TTC549 (cell line): ENCODE measurements around the gene PTPN22.

Source experiments
- FAIRE-seq: peaks from 2 replicates; lab custom pipeline; 2012; peaks lifted over from hg19 to GRCh38; lab: Jason Lieb, UNC

PTPN22 gene

DNA sequence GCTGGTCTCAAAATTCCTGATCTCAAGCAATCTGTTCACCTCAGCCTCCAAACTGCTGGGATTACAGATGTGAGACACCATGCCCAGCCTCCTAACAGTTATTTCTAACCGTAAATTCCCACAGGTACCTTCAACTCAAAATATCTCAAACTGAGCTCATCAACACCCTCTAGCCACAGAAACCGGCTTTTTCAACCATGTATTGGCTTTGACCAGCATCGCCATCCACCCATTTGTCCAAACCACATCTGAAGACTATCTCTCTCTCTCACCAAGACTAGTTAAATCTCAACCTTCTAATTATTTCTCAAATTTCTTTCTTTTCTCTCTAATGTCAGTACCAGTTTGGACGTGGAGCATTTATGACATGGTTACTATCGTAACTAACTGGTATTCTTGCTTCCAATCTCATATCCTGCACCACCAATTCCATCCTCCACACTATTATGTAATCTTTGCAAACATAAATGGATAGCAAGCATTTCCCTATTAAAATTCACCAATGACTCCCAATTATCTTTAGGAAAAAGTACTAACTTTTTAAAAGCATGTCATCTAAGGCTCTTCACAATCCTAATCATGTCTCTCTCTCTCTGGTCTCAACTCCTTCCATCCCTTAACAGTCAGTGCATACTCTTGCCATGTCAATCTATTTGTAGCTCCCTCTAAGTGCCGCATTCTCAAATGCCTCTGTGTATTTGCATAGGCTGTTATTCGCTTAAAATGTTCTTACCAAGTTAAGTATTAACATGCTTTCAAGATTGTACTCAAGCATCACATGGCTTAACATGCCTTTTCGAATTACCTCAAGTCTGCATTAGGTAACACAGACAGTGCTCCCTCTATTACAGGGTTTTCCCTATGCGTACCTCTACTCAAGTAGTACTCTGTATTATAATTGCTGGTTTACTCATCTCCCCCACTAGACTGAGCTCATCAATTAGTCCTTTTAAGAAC lies 77.4 kb downstream of the PTPN22 start:
- FAIRE-seq = no peak

- FAIRE-seq = no peak
These were observed 78.5 kb downstream of the PTPN22 start for GRCh38 chr1:113792986-113793385.

- FAIRE-seq = no peak
These were observed 79.0 kb downstream of the PTPN22 start for GRCh38 chr1:113792471-113792870.

GRCh38 chr1:113788802-113789201 lies 82.7 kb downstream of the PTPN22 start:
- no peak for FAIRE-seq

DNA sequence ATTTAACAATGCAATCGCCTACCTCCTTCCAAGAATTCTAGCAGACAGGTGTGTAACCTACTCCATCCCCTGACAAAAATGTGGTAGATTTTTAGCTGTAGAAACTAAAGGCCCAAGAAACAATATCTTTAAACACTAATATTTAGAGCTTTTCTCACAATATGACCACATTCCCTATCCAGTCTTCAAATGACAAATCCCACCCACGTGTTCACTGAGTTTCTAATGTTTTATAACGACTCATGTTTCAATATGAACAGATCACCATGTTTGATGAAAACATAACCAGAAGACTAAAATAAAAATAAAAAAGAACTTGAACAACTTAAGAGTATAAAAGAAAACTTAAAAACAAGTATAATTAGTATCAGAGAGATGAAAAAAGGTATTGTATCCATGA lies 83.8 kb downstream of the PTPN22 start:
- no peak for FAIRE-seq

- no peak for FAIRE-seq
These were observed 85.4 kb downstream of the PTPN22 start for GRCh38 chr1:113786069-113786468.

DNA sequence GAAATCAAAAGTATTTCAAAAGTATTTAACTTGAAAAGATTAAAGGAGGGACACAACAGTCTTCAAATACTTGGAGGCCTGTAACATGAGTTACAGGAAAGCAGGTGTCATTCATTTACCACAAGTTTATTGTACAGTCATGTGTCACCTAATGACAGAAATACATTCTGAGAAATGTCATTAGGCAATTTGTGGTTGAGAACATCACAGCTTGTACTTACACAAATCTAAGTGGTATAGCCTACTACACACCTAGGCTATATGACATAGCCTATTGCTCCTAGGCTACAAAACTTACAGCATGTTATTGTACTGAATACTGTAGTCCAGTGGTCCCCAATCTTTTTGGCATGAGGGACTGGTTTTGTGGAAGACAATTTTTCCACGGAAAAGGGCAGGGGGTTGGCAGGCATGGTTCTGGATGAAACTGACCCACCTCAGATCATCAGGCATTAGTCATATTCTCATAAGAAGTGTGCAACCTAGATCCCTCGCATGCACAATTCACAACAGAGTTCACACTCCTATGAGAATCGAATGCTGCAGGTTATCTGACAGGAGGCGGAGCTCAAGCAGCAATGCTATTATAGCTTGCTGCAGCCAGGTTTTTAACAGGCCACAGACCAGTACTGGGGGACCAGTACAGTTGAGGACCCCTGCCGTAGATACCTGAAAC lies 87.3 kb downstream of the PTPN22 start:
- FAIRE-seq = no peak

DNA sequence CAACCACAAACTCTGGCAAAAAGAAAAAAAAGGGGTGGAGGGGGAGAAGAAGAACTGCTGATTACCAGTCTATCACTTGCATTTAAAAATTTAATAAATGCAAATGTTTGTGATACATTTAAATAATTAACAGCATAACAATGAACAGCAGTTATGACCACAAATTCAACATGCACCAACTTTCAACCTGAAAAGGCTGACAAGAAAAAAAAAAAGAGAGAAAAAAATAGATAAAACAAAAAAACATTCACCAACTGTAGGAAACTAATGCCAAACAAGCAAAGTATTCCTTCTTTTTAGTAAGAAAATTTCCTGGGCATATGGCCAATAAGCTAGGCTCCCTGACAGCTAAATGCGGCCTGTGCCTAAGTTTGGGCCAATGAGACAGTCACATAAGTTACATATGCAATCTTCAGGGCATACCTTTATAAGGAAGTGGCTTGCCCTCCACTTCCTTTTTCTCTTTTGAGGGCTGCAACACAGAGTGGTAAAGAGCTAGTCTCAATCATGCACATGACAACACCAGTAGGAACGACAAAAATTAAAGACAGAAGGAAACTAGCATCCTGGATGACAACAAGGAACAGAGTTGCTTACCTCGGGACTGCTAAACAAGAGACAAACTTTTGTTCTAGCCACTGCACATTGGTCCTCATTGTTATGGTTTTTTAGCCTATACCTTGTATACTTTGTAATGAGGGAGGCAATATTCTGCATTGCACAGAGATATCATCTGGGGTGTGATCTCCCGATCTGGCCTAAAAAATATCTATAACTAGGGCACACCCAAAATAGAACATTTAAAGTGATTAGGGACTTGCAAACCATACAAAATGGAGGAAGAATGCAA lies 88.0 kb downstream of the PTPN22 start:
- FAIRE-seq = no peak

GRCh38 chr1:113782406-113782805 lies 89.1 kb downstream of the PTPN22 start:
- no peak for FAIRE-seq

- FAIRE-seq = no peak
These were observed 91.0 kb downstream of the PTPN22 start for GRCh38 chr1:113780374-113781146.

- FAIRE-seq = no peak
These were observed 92.0 kb downstream of the PTPN22 start for GRCh38 chr1:113779542-113779941.

DNA sequence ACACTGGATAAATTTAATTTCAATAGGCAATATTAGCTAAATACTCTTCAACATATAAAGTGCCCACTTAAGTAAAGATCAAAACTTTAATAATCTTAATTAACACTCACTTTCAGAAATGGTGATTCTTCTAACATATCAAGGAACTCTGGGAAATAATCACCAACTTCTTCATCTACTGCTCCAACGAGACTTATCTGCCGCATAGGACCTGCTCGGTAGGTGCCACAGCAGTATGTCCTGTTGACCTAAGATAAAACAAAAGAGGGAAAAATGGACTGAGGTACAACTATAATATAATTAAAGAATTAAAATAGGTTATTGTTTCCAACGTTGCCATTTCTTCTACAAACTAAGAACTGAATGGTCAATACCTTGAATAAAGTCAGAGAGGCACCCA lies 94.0 kb downstream of the PTPN22 start:
- FAIRE-seq = no peak

DNA sequence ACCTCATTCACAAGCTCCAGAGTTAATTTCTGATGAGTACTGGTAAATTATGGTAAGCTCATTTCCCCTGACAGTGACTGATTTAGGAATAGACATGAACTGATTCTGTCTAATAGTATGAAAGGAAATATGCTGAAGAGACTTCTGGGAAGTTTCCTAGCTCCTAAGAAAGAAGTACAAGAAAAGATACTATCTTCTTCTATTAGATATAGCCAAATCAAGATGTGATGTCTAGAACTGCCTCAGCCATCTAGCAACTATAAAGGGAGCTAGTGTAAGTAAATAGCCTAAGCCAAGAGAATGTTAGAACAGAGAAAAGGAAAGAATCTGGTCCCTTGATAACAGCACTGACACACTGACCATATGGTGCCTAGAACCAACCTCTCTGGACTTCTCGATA lies 101.5 kb downstream of the PTPN22 start:
- no peak for FAIRE-seq

- no peak for FAIRE-seq
These were observed 101.9 kb downstream of the PTPN22 start for GRCh38 chr1:113769601-113769970.

DNA sequence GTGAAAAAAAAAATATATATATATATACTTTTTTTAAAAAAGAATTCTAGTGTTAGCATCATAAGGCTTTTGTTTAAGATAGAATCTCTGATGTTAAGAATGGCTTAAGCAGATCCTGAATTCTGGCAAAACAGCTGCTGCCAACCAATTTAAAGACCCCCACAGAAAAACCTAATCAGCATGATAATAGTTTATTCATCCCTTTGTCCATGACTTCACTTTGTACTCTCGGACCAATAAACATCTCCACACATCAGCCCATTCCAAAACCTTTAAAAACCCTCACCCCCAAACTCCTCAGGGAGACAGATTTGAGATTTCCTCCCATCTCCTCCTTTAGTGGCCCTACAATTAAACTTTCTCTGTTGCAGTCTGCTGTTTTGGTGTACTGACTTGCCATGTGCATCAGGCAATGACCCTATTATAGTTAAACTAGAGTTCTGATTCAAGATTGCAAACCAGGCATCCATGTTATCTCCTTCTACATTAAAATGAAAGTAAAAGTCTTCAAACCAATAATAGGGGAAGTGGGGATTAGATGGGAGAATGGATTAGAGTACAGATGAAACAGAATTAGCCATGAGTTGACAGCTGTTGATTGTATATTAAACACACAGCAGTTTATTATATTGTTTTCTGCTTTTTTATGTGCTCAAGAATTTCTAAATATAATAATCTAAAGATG lies 102.5 kb downstream of the PTPN22 start:
- FAIRE-seq = no peak

DNA sequence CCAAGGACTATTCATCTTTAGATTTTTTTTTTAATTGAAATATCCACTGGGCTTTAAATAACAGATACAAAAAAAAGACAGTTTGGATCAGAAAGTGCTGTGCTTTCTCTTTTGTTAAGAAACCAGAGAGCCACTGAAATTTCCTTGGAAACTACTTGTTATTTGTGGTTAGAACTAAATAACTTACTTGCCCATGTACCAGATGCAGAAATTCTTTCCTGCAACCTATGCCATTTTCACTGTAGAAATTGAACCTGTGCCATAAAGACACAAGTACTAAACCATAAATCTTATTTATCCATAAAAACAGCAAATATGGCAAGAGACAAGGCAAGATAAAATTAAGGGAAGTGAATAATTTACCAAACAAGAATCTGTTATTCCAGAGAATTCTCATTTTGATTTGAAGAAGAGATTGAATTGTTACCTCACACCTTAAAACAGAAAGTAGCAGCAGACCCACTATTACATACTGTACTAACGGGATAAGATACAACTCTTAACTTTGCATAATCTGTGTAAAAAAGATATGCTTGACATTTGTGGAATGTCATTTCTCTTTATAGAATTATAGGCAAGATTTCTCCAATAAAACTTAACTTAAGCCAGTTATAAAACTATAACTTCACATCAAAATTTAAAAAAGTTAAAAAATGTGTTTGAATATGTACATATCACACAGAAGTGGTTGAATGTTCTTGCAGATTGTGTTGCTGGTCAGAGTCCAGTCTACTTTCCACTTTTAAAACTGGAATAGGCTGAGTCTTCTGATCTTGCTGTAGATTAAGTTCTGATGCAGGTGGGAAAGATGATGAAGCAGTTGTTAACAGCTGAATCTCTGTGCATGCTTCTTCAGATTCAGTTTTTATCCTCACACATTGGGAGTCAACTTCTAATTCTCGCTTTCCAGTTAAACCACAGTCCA lies 105.9 kb downstream of the PTPN22 start:
- FAIRE-seq = no peak
